Chondrocyte (in vitro differentiated cells): ENCODE measurements around the gene LURAP1L. TPM values are rescaled to one million over a fixed set of nuclear protein-coding genes. Genes with fewer than 3 reads are reported as not detected.
A peak's percentile ranks its signal among the peaks of the same experiment; 100 is the strongest.

Source experiments
- DNase-seq: peaks from one replicate; pipeline ENCODE4 v3.0.0; 2021; ENCODE audit warnings: mixed read lengths, low spot score
- H3K27ac Mint-ChIP-seq: one replicate; pipeline ENCODE4 v1.8.0; 2021; ENCODE audit warnings: mild to moderate bottlenecking, moderate library complexity, mixed read lengths; ENCODE audit not compliant: unreplicated experiment
- H3K27me3 Mint-ChIP-seq: 2 replicates; pipeline ENCODE4 v1.8.0; 2021; ENCODE audit warnings: low read depth, mixed read lengths
- H3K36me3 Mint-ChIP-seq: 2 replicates; pipeline ENCODE4 v1.8.0; 2021; ENCODE audit warnings: low read depth, mixed read lengths
- H3K4me1 Mint-ChIP-seq: 2 replicates; pipeline ENCODE4 v1.8.0; 2021; ENCODE audit warnings: low read depth, mild to moderate bottlenecking, mixed read lengths
- H3K4me3 Mint-ChIP-seq: one replicate; pipeline ENCODE4 v1.8.0; 2021; ENCODE audit warnings: mild to moderate bottlenecking, moderate library complexity, mixed read lengths; ENCODE audit not compliant: unreplicated experiment
- H3K9me3 Mint-ChIP-seq: 2 replicates; pipeline ENCODE4 v1.8.0; 2021; ENCODE audit warnings: low read depth, mixed read lengths
- total RNA-seq: library from RNA; stranded (reverse); gene quantifications from 3 replicates; pipeline ENCODE4 v1.2.1, GENCODE V29; 2021
- TF ChIP-seq, protein P1 (sequence below): fragments of 200-600 bp; sonication (generic); IDR thresholded peaks from 2 replicates; pipeline ENCODE4 v1.5.0; 2021; ENCODE audit warnings: antibody characterized with exemption, mild to moderate bottlenecking, moderate library complexity

LURAP1L gene
- total RNA-seq, 1 donor from 2014 or later, result 67.4 TPM

DNA sequence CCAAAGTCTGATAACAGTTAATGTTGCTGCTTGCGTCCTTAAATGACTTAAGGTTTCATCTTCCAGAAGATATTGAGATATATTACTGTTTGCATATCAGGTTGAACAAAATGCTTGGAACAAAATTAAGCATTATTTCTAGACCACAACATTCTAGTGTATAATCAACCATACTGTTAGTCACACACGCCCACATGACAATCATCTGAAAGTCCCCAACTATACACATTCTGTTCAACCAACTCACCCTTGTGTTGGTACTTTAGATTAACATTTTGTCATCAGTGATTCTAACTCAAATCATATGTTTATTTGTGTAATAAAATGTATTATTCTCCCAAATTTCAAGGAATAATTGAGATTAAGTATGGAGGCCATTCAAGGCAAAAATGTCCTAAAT, 47.3 kb downstream of the LURAP1L start:
- TF ChIP-seq, protein P1, sequence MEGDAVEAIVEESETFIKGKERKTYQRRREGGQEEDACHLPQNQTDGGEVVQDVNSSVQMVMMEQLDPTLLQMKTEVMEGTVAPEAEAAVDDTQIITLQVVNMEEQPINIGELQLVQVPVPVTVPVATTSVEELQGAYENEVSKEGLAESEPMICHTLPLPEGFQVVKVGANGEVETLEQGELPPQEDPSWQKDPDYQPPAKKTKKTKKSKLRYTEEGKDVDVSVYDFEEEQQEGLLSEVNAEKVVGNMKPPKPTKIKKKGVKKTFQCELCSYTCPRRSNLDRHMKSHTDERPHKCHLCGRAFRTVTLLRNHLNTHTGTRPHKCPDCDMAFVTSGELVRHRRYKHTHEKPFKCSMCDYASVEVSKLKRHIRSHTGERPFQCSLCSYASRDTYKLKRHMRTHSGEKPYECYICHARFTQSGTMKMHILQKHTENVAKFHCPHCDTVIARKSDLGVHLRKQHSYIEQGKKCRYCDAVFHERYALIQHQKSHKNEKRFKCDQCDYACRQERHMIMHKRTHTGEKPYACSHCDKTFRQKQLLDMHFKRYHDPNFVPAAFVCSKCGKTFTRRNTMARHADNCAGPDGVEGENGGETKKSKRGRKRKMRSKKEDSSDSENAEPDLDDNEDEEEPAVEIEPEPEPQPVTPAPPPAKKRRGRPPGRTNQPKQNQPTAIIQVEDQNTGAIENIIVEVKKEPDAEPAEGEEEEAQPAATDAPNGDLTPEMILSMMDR, result no peak
- DNase-seq, result no peak
- peaks cover 12% of the 10 kb centered on the region for H3K36me3 Mint-ChIP-seq
- no peak overlapping the region for H3K4me3 Mint-ChIP-seq
- H3K4me1 Mint-ChIP-seq, result peaks cover 51% of the 10 kb centered on the region
- no peaks in the 10 kb centered on the region for H3K9me3 Mint-ChIP-seq
- H3K27me3 Mint-ChIP-seq, result no peaks in the 10 kb centered on the region
- H3K27ac Mint-ChIP-seq, result no peak overlapping the region

DNA sequence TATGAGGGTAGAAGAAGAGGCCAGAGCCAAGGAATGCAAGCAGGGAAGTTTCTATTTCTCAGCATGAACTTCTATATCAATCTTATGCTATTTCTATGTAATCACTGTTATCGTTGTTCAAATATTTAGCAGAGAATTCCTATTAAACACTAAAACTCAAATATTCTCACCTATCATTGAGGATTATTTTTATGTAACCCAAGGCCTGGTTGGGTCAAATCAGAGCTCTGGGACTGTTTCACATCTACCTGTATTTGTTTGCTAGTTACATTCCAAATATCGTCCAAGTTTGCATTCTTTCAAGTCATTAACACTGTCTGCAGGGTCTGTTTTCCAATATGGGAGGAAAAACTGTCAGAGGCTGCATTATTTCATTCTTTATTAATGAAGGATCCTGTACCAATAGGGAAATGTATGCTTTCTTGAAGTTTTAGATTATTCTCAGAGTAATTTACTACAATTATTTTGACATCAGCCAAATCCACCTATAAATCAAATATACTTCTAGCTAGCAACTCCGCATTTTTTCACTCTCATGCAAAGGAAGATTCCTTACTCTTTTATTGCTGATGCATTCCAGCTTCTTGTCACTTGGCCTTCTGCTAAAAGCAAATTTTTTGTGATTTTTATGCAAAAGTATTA, 52.2 kb downstream of the LURAP1L start:
- Mint-ChIP-seq H3K4me3 (no peak overlapping the region), H3K9me3 (no peaks in the 10 kb centered on the region), H3K36me3 (peaks cover 12% of the 10 kb centered on the region), H3K27ac (no peak overlapping the region), H3K4me1 (peaks cover 15% of the 10 kb centered on the region), H3K27me3 (no peaks in the 10 kb centered on the region)
- DNase-seq, result no peak
- TF ChIP-seq, protein P1, result no peak

DNA sequence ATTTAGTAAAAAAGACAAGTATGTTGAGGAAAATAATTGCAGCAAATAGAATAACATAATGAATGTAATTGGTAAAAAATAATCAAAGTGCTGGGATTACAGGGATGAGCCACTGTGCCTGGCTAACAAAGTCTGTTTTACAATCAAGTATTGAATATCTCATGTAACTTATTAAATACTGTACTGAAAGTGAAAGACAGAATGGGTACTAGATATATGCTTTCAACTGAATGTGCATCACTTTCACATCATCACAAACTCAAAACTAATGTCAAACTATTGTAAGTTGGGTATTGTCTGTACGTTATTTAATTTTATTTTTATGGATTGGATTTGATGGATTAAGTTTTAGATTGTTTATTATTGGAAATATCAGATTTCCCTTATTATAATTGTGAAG, 58.9 kb downstream of the LURAP1L start:
- peaks cover 15% of the 10 kb centered on the region for H3K4me1 Mint-ChIP-seq
- DNase-seq, result no peak
- H3K27me3 Mint-ChIP-seq, result no peaks in the 10 kb centered on the region
- peaks cover 19% of the 10 kb centered on the region for H3K9me3 Mint-ChIP-seq
- no peak overlapping the region for H3K4me3 Mint-ChIP-seq
- H3K27ac Mint-ChIP-seq, result no peak overlapping the region
- TF ChIP-seq, protein P1, result no peak
- H3K36me3 Mint-ChIP-seq, result peaks cover 14% of the 10 kb centered on the region

DNA sequence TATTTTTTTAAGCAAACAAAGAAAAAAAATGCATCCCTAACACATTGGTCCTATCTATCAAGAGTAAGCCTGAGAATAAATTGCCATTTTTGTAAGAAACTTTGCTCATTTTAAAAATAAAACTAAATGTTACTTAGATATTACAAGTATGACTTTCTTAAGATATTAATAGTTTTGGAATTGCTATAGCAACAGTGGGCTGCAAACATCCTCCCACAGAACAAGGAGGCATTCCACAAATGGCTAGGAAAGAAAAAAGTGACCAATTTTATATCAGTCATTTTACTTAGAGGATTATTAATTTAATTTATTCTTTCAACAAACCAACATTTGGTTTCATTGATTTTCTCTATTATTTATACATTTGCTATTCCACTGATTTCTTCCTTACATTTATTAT, 63.7 kb downstream of the LURAP1L start:
- peaks cover 26% of the 10 kb centered on the region for H3K9me3 Mint-ChIP-seq
- no peak for DNase-seq
- TF ChIP-seq, protein P1, result no peak
- no peaks in the 10 kb centered on the region for H3K27me3 Mint-ChIP-seq
- H3K27ac Mint-ChIP-seq, result peak overlapping the region; percentile 86
- peaks cover 9% of the 10 kb centered on the region for H3K36me3 Mint-ChIP-seq
- H3K4me1 Mint-ChIP-seq, result peaks cover 33% of the 10 kb centered on the region
- H3K4me3 Mint-ChIP-seq, result no peak overlapping the region

DNA sequence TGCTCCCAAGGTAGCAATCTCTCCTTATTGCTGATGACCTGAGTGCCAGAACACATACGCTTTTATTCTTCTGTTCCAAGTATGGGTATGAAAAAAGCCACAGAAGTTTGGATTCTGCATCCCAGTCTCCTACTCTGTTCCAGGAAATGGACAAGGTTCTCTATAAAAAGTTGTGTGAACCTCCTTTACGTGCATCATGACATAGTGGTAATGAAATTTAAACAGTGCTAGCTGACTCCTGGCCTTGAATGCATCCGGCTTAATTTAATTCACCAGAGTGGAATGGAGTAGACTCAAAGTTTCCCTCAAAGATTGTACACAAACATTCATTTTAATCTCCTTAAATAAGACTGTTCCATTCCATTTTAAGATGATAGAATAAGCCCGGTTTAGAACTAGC, 68.9 kb downstream of the LURAP1L start:
- no peaks in the 10 kb centered on the region for H3K36me3 Mint-ChIP-seq
- H3K9me3 Mint-ChIP-seq, result peaks cover 9% of the 10 kb centered on the region
- no peak for DNase-seq
- H3K4me1 Mint-ChIP-seq, result peaks cover 37% of the 10 kb centered on the region
- H3K27me3 Mint-ChIP-seq, result no peaks in the 10 kb centered on the region
- TF ChIP-seq, protein P1, result no peak
- H3K27ac Mint-ChIP-seq, result no peak overlapping the region
- no peak overlapping the region for H3K4me3 Mint-ChIP-seq
